ENCODE data around the gene NR1H3. TPM values are rescaled to one million over a fixed set of nuclear protein-coding genes. Genes with fewer than 3 reads are reported as not detected.

NR1H3 gene
- polyA plus RNA-seq, 1 of the 3 experiments (the other 2 are of a cell fraction): 7.3 TPM

DNA sequence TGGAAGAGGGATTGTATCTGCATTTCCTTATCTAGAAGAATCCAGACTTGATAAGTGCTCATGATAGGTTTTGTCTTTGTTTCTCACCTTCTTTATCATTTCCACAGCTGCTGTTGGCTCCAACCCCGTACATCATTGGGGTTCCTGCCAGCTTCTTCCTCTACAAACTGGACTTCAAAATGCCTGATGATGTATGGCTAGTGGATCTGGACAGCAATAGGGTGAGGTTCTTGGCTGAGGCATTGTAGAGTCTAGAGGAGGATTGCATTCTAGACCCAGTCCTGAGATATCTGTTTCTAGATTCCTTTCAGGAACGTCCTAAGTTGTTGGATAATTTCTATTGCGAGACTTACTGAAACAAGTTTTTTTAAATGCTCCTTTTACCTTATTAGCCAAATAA is 20.3 kb downstream of the NR1H3 start:
- TF ChIP-seq GATA2 (CRISPR knock-in tag; IDR thresholded peaks at IDR 0.05) (no peak), POLR2AphosphoS5 (IDR thresholded peaks at IDR 0.05; ENCODE audit: low read depth, low read length) (no peak), ELF1 (IDR thresholded peaks at IDR 0.05) (no peak), RXRA (IDR thresholded peaks at IDR 0.05; ENCODE audit: borderline replicate concordance, low read depth) (no peak), USF1 (IDR thresholded peaks at IDR 0.05; ENCODE audit: borderline replicate concordance, low read depth) (no peak), MAX (IDR thresholded peaks at IDR 0.05; ENCODE audit: low read depth) (no peak), EP300 (IDR thresholded peaks at IDR 0.05; ENCODE audit: borderline replicate concordance in 1 of 2, low read depth in 1 of 2, low read length in 1 of 2) (no peak), NRF1 (IDR thresholded peaks at IDR 0.05; ENCODE audit: low read depth, low read length) (no peak), SIN3A (IDR thresholded peaks at IDR 0.05; ENCODE audit: borderline replicate concordance, low read depth, low read length) (no peak), SMC3 (IDR thresholded peaks at IDR 0.05; ENCODE audit: low read depth, low read length) (no peak), FOXM1 (IDR thresholded peaks at IDR 0.05; ENCODE audit: low read depth) (no peak), RCOR1 (IDR thresholded peaks at IDR 0.05; ENCODE audit: low read length) (no peak), NFIC (IDR thresholded peaks at IDR 0.05; ENCODE audit: borderline replicate concordance) (no peak)
- TF ChIP-seq, protein P1, sequence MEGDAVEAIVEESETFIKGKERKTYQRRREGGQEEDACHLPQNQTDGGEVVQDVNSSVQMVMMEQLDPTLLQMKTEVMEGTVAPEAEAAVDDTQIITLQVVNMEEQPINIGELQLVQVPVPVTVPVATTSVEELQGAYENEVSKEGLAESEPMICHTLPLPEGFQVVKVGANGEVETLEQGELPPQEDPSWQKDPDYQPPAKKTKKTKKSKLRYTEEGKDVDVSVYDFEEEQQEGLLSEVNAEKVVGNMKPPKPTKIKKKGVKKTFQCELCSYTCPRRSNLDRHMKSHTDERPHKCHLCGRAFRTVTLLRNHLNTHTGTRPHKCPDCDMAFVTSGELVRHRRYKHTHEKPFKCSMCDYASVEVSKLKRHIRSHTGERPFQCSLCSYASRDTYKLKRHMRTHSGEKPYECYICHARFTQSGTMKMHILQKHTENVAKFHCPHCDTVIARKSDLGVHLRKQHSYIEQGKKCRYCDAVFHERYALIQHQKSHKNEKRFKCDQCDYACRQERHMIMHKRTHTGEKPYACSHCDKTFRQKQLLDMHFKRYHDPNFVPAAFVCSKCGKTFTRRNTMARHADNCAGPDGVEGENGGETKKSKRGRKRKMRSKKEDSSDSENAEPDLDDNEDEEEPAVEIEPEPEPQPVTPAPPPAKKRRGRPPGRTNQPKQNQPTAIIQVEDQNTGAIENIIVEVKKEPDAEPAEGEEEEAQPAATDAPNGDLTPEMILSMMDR (IDR thresholded peaks at IDR 0.05): no peak
- TF ChIP-seq, protein P2, sequence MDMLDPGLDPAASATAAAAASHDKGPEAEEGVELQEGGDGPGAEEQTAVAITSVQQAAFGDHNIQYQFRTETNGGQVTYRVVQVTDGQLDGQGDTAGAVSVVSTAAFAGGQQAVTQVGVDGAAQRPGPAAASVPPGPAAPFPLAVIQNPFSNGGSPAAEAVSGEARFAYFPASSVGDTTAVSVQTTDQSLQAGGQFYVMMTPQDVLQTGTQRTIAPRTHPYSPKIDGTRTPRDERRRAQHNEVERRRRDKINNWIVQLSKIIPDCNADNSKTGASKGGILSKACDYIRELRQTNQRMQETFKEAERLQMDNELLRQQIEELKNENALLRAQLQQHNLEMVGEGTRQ (IDR thresholded peaks at IDR 0.05; ENCODE audit: borderline replicate concordance, low read depth, low read length): no peak
- TF ChIP-seq, protein P3, sequence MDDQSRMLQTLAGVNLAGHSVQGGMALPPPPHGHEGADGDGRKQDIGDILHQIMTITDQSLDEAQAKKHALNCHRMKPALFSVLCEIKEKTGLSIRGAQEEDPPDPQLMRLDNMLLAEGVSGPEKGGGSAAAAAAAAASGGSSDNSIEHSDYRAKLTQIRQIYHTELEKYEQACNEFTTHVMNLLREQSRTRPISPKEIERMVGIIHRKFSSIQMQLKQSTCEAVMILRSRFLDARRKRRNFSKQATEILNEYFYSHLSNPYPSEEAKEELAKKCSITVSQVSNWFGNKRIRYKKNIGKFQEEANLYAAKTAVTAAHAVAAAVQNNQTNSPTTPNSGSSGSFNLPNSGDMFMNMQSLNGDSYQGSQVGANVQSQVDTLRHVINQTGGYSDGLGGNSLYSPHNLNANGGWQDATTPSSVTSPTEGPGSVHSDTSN (IDR thresholded peaks at IDR 0.05): no peak
- H3K79me2 ChIP-seq (ENCODE audit: insufficient read depth): peaks cover 22% of the 10 kb centered on the region

More for the DNA sequence above, 20.3 kb downstream of the NR1H3 start:
- DNase-seq: no peak
- Histone ChIP-seq H2AFZ (ENCODE audit: low read depth) (no peak overlapping the region), H4K20me1 (ENCODE audit: insufficient read depth) (peaks cover 9% of the 10 kb centered on the region), H3K27ac (ENCODE audit: low read depth in 2 of 2, low read length in 1 of 2) (peak overlapping the region; percentile 23 to 40; a peak in 3 of 4 replicates), H3K9me2 (no peaks in the 10 kb centered on the region), H3K4me3 (ENCODE audit: low read depth in 2 of 2, low read length in 1 of 2) (no peak overlapping the region), H3K27me3 (ENCODE audit: insufficient read depth) (no peaks in the 10 kb centered on the region), H3K4me2 (no peak overlapping the region), H3K9ac (no peak overlapping the region), H3K36me3 (replicated peaks in 1 of 2; ENCODE audit: control insufficient read depth in 1 of 2, insufficient read depth in 2 of 2, low read length in 1 of 2) (peaks cover 45 to 76% of the 10 kb centered on the region in 2 experiments), H3K4me1 (ENCODE audit: control insufficient read depth in 1 of 2, insufficient read depth in 2 of 2, low read depth in 1 of 2, low read length in 1 of 2) (no peaks in the 10 kb centered on the region; a peak in 1 of 4 replicates), H3K9me3 (no peaks in the 10 kb centered on the region), H3F3A (replicated peaks; ENCODE audit: insufficient read depth) (peaks cover 3% of the 10 kb centered on the region)
- ChIA-PET CTCF (interaction anchor here (4.5 kb wide), 1 partner anchor 77 kb away, joined by 22 read pairs; no protein-coding TSS in a partner anchor), POLR2A (no interaction called here)
- WGBS (ENCODE audit: low lambda C conversion rate): 86% methylated on average over 3 of the region's 3 CpGs

All from SK-N-SH (cell line).